HCT116 (cell line): ENCODE measurements around the gene COL12A1. TPM values are rescaled to one million over a fixed set of nuclear protein-coding genes. Genes with fewer than 3 reads are reported as not detected.

Experiments used
- ATAC-seq: fragments of 200-7000 bp; cut with Tn5 transposase; 2 replicates; pipeline ENCODE4 v1.9.1; 2020; ENCODE audit warnings: mild to moderate bottlenecking, moderate library complexity
- BruUV-seq: library from RNA; stranded (reverse); fragments of 400-500 nt; replicated peaks from 2 replicates; lab custom pipeline; 2021; lab: Mats Ljungman, UMichigan
- CTCF ChIA-PET: fragments of 300-600 bp; sonication (Branson Sonifier 250); formaldehyde crosslinking; loops from one replicate; lab custom pipeline; 2021; ENCODE audit warnings: antibody characterized with exemption; lab: Charles Lee
- POLR2A ChIA-PET: fragments of 300-600, 350-600 bp; sonication (Branson Sonifier 250); formaldehyde crosslinking; loops from one replicate; lab custom pipeline; 2021; ENCODE audit warnings: antibody characterized with exemption; lab: Charles Lee
- RAD21 ChIA-PET, 2 experiments: fragments of 300-600 bp; sonication (Branson Sonifier 250); formaldehyde crosslinking; loops; one replicate each; lab custom pipeline; 2023; ENCODE audit warnings: low total read pairs in 2 of 2; ENCODE audit not compliant: uncharacterized antibody in 2 of 2, unreplicated experiment in 2 of 2, low non-redundant PET in 1 of 2; lab: Charles Lee
- DNase-seq: peaks from one replicate; pipeline ENCODE4 v3.0.0-alpha.2; 2010; ENCODE audit warnings: low read depth, low spot score
- H2AFZ ChIP-seq: fragments of 200-600 bp; shearing (Covaris generic), sonication (generic); 2 replicates; pipeline ENCODE4 v1.6.1; 2017; ENCODE audit warnings: low read depth, mixed run types, mixed read lengths, antibody characterized with exemption, low read length; ENCODE audit not compliant: poor library complexity, severe bottlenecking
- H3K27ac ChIP-seq: 2 replicates; pipeline ENCODE4 v1.5.1; 2012; ENCODE audit warnings: low read depth, low read length
- H3K27me3 ChIP-seq: fragments of 200-600 bp; sonication (generic); 2 replicates; pipeline ENCODE4 v1.6.1; 2016; ENCODE audit warnings: mixed run types, low read length, mixed read lengths; ENCODE audit not compliant: insufficient read depth
- H3K36me3 ChIP-seq, 2 experiments: fragments of 200-500 bp in 1 of 2; fragments of 200-600 bp in 1 of 2; sonication (Bioruptor generic) in 1 of 2; sonication (generic) in 1 of 2; 2 replicates each; pipeline versions ENCODE4 v1.5.1 to v1.6.1; 2014 to 2016; ENCODE audit warnings: low read length in 2 of 2, inconsistent platforms in 1 of 2, mixed read lengths in 1 of 2, mixed run types in 1 of 2; ENCODE audit not compliant: insufficient read depth in 2 of 2, control insufficient read depth in 1 of 2
- H3K4me1 ChIP-seq, 2 experiments: fragments of 200-600 bp in 1 of 2; sonication (generic) in 1 of 2; 2 replicates each; pipeline versions ENCODE4 v1.5.1 to v1.6.1; 2012 to 2017; ENCODE audit warnings: low read length in 2 of 2, inconsistent platforms in 1 of 2, mild to moderate bottlenecking in 1 of 2, mixed read lengths in 1 of 2, mixed run types in 1 of 2, moderate library complexity in 1 of 2; ENCODE audit not compliant: insufficient read depth in 2 of 2, control insufficient read depth in 1 of 2
- H3K4me2 ChIP-seq: fragments of 200-600 bp; sonication (generic); 2 replicates; pipeline ENCODE4 v1.6.1; 2017; ENCODE audit warnings: mixed run types, low read length, mixed read lengths
- H3K4me3 ChIP-seq, 2 experiments: fragments of 200-600 bp in 1 of 2; sonication (generic) in 1 of 2; replicated peaks in 1 of 2; 2 replicates each; pipeline ENCODE4 v1.5.1; 2011 to 2016; ENCODE audit warnings: low read length in 2 of 2, control low read depth in 1 of 2, low read depth in 1 of 2, mild to moderate bottlenecking in 1 of 2, mixed read lengths in 1 of 2, mixed run types in 1 of 2
- H3K79me2 ChIP-seq: fragments of 200-600 bp; sonication (generic); 2 replicates; pipeline ENCODE4 v1.6.1; 2017; ENCODE audit warnings: mild to moderate bottlenecking, mixed run types, low read length, moderate library complexity, mixed read lengths; ENCODE audit not compliant: insufficient read depth
- H3K9ac ChIP-seq: fragments of 200-600 bp; sonication (generic); 2 replicates; pipeline ENCODE4 v1.6.1; 2016; ENCODE audit warnings: low read length, mixed read lengths
- H3K9me2 ChIP-seq: fragments of 200-600 bp; sonication (generic), shearing (Covaris generic); 2 replicates; pipeline ENCODE4 v1.6.1; 2017; ENCODE audit warnings: mixed run types, mild to moderate bottlenecking, moderate library complexity; ENCODE audit not compliant: insufficient read depth
- H3K9me3 ChIP-seq, 2 experiments: fragments of 200-500 bp in 1 of 2; fragments of 200-600 bp in 1 of 2; sonication (Bioruptor generic) in 1 of 2; sonication (generic) in 1 of 2; 2 replicates each; pipeline ENCODE4 v1.6.1; 2014 to 2017; ENCODE audit warnings: low read length in 2 of 2, mixed read lengths in 2 of 2, inconsistent platforms in 1 of 2, low read depth in 1 of 2, mild to moderate bottlenecking in 1 of 2, mixed run types in 1 of 2, moderate library complexity in 1 of 2; ENCODE audit not compliant: control insufficient read depth in 1 of 2, insufficient read depth in 1 of 2
- H4K20me1 ChIP-seq: fragments of 200-600 bp; sonication (generic), shearing (Covaris generic); 2 replicates; pipeline ENCODE4 v1.6.1; 2017; ENCODE audit warnings: mixed run types, mild to moderate bottlenecking, moderate library complexity; ENCODE audit not compliant: insufficient read depth
- CBX3 ChIP-seq: IDR thresholded peaks from 2 replicates; pipeline ENCODE4 v1.6.1; 2012; ENCODE audit warnings: low read depth
- EGR1 ChIP-seq: IDR thresholded peaks from 2 replicates; pipeline ENCODE4 v1.6.1; 2012; ENCODE audit warnings: low read depth
- EZH2phosphoT487 ChIP-seq: fragments of 200-600 bp; IDR thresholded peaks from 2 replicates; pipeline ENCODE4 v1.6.1; 2018; ENCODE audit warnings: antibody characterized with exemption, borderline replicate concordance
- POLR2A ChIP-seq: IDR thresholded peaks from 2 replicates; pipeline ENCODE4 v1.7.0; 2011; ENCODE audit warnings: borderline replicate concordance; ENCODE audit not compliant: insufficient read depth, insufficient read length; ENCODE audit errors: extremely low read depth
- POLR2AphosphoS5 ChIP-seq: IDR thresholded peaks from 2 replicates; pipeline ENCODE4 v1.6.1; 2011; ENCODE audit warnings: mild to moderate bottlenecking, low read depth, low read length, moderate library complexity
- RAD21 ChIP-seq: IDR thresholded peaks from 2 replicates; pipeline ENCODE4 v1.6.1; 2012; ENCODE audit warnings: low read depth, mild to moderate bottlenecking
- SRF ChIP-seq: IDR thresholded peaks from 2 replicates; pipeline ENCODE4 v1.6.1; 2012; ENCODE audit warnings: low read depth
- intact Hi-C: fragments of 100-400 bp; cut with micrococcal nuclease; formaldehyde crosslinking; loops from 2 replicates; pipeline ENCODE4 v1.10.0; 2022
- total RNA-seq: library from RNA; stranded (reverse); gene quantifications from one replicate; pipeline ENCODE4 v1.2.1, GENCODE V29; 2021; ENCODE audit not compliant: unreplicated experiment
- TF ChIP-seq, protein P1 (sequence below): IDR thresholded peaks from 2 replicates; pipeline ENCODE4 v1.6.1; 2012; ENCODE audit warnings: low read depth

Gene COL12A1
- total RNA-seq, 1 experiment from 2014 or later, result 23.5 TPM

GRCh38 chr6:75106426-75106825 lies 99.4 kb downstream of the COL12A1 start:
- Histone ChIP-seq H3K79me2 (no peaks in the 10 kb centered on the region), H3K4me2 (no peak overlapping the region), H2AFZ (no peak overlapping the region), H3K4me1 (no peaks in the 10 kb centered on the region), H3K4me3 (no peak overlapping the region), H3K36me3 (no peaks in the 10 kb centered on the region), H3K27me3 (no peaks in the 10 kb centered on the region), H3K27ac (no peak overlapping the region), H3K9ac (no peak overlapping the region), H3K9me3 (no peaks in the 10 kb centered on the region), H3K9me2 (no peaks in the 10 kb centered on the region), H4K20me1 (no peaks in the 10 kb centered on the region)
- no TSS peak for BruUV-seq
- RAD21 ChIA-PET, result no interaction called here
- intact Hi-C loops, result no loop called here
- POLR2A ChIA-PET, result no interaction called here
- TF ChIP-seq EGR1 (no peak), CBX3 (no peak)
- no peak for DNase-seq
- CTCF ChIA-PET, result no interaction called here
- no peak for ATAC-seq

DNA sequence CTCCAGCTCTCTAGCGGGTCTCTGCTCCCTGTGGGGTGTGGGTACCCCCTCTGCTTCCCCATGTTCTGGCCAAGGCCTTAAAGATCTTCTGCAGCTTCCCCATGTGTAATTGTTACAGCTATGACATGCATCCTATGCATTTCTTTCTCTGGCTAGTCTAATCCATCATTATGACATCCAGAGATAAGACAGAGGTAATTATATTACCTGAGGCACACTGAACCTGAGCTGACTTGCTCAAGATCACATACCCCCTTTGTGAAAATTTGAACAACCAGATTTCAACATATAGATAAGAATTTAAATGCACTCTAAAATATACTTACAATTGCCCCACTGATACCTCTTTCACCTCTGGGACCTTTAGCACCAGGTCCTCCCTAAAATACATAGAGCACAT lies 102.4 kb downstream of the COL12A1 start:
- no peak overlapping the region for H3K4me2 ChIP-seq
- ChIA-PET RAD21 (no interaction called here), POLR2A (no interaction called here), CTCF (no interaction called here)
- H3K4me1 ChIP-seq, result peaks cover 13 to 18% of the 10 kb centered on the region in 2 experiments
- H3K27me3 ChIP-seq, result no peaks in the 10 kb centered on the region
- no peak overlapping the region for H3K27ac ChIP-seq
- H3K4me3 ChIP-seq, result no peak overlapping the region
- no peak for ATAC-seq
- H3K9me2 ChIP-seq, result no peaks in the 10 kb centered on the region
- no peak overlapping the region for H3K9ac ChIP-seq
- H3K79me2 ChIP-seq, result no peaks in the 10 kb centered on the region
- H3K9me3 ChIP-seq, result no peaks in the 10 kb centered on the region
- BruUV-seq, result no TSS peak
- H4K20me1 ChIP-seq, result no peaks in the 10 kb centered on the region
- intact Hi-C loops, result no loop called here
- DNase-seq, result no peak
- TF ChIP-seq SRF (no peak), RAD21 (no peak), POLR2AphosphoS5 (no peak), POLR2A (no peak), EZH2phosphoT487 (no peak)
- TF ChIP-seq, protein P1, sequence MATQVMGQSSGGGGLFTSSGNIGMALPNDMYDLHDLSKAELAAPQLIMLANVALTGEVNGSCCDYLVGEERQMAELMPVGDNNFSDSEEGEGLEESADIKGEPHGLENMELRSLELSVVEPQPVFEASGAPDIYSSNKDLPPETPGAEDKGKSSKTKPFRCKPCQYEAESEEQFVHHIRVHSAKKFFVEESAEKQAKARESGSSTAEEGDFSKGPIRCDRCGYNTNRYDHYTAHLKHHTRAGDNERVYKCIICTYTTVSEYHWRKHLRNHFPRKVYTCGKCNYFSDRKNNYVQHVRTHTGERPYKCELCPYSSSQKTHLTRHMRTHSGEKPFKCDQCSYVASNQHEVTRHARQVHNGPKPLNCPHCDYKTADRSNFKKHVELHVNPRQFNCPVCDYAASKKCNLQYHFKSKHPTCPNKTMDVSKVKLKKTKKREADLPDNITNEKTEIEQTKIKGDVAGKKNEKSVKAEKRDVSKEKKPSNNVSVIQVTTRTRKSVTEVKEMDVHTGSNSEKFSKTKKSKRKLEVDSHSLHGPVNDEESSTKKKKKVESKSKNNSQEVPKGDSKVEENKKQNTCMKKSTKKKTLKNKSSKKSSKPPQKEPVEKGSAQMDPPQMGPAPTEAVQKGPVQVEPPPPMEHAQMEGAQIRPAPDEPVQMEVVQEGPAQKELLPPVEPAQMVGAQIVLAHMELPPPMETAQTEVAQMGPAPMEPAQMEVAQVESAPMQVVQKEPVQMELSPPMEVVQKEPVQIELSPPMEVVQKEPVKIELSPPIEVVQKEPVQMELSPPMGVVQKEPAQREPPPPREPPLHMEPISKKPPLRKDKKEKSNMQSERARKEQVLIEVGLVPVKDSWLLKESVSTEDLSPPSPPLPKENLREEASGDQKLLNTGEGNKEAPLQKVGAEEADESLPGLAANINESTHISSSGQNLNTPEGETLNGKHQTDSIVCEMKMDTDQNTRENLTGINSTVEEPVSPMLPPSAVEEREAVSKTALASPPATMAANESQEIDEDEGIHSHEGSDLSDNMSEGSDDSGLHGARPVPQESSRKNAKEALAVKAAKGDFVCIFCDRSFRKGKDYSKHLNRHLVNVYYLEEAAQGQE, result no peak
- no peak overlapping the region for H2AFZ ChIP-seq
- peaks cover 0 to 5% of the 10 kb centered on the region in 2 experiments; a peak in 1 of 4 replicates for H3K36me3 ChIP-seq
